ENCODE measurements around the gene RBM6. TPM values are rescaled to one million over a fixed set of nuclear protein-coding genes. Genes with fewer than 3 reads are reported as not detected.
"Not testable (repeated sequence)": the region's sequence is repeated elsewhere in the genome, so short reads cannot be mapped to it uniquely, and the experiment has no call there.

RBM6 gene
- total and polyA plus RNA-seq, 3 experiments from 2014 or later, result 53.2 to 75.8 (median 71.6) TPM

DNA sequence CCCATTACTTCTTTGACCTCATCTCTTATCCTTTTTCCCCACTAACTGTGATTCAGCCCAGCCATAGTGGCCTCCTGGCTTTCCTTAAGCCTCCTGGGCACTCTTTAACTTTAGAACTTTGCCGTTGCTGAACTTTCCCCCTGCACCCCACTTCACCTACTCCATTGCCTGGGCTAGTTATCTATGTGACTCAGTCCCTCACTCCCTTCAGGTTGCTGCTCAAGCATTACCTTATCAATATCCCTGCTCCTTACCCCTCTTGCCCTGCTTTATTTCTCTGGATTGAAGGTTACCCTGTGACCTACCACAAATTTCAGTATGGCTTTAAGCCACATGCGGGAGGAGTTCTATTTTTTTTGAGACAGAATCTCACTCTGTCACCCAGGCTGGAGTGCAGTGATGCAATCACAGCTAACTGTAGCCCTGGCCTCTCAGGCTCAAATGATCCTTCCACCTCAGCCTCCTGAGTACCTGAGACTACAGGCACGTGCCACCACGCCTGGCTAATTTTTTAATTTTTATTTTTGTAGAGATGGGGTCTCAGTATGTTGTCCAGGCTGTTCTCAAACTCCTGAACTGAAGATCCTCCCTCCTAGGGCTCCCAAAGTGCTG lies 13.7 kb upstream of the RBM6 start:
- Mint-ChIP-seq H3K4me3 (peak overlapping the region in 1 of 7 donors; percentile 5), H3K36me3 (peaks cover 0 to 14% (median 3%) of the 10 kb centered on the region in 3 donors), H3K4me1 (peaks cover 22 to 43% (median 25%) of the 10 kb centered on the region in 3 donors), H3K9me3 (no peaks in the 10 kb centered on the region), H3K27ac (peak overlapping the region in 4 of 8 donors; percentile 52 to 90 (median 76)), H3K27me3 (no peaks in the 10 kb centered on the region)
- ChIA-PET POLR2A (no interaction called here), CTCF (interaction anchor here (1.4 to 1.7 kb wide), 2 partner anchors 20 to 22 kb away, joined by 3 read pairs; no protein-coding TSS in a partner anchor)
- Histone ChIP-seq H3K9me3 (ENCODE audit: low read length) (no peaks in the 10 kb centered on the region), H3K36me3 (ENCODE audit: insufficient read depth, low read length) (no peaks in the 10 kb centered on the region), H3K27me3 (ENCODE audit: insufficient read depth, low read length, poor library complexity, severe bottlenecking) (no peaks in the 10 kb centered on the region), H3K4me3 (ENCODE audit: low read length) (no peak overlapping the region), H3K27ac (ENCODE audit: low read depth, low read length) (no peak overlapping the region), H3K4me1 (ENCODE audit: insufficient read depth, low read length) (peaks cover 22% of the 10 kb centered on the region)
- DNase-seq, result no peak

DNA sequence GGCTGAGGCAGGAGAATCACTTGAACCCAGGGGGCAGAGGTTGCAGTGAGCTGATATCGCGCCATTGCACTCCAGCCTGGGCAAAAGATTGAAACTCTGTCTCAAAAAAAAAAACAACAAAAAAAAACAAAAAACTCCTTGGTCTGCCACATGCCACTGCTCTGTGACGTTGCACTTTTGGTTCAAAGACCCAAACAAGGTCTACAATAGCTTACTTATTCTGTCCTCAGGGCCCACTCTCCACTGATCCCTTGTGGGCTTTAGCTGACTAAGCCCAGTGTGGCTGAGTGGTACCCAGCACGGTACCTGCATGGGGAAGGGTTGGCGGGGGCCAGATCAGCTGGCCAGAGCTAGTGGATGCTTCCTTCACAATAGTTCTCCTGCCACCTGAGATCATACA lies 12.2 kb upstream of the RBM6 start:
- CTCF ChIA-PET, result interaction anchor here (1.2 to 1.7 kb wide), 2 partner anchors 11 to 23 kb away, joined by 3 read pairs; no protein-coding TSS in a partner anchor
- POLR2A ChIA-PET, result no interaction called here

DNA sequence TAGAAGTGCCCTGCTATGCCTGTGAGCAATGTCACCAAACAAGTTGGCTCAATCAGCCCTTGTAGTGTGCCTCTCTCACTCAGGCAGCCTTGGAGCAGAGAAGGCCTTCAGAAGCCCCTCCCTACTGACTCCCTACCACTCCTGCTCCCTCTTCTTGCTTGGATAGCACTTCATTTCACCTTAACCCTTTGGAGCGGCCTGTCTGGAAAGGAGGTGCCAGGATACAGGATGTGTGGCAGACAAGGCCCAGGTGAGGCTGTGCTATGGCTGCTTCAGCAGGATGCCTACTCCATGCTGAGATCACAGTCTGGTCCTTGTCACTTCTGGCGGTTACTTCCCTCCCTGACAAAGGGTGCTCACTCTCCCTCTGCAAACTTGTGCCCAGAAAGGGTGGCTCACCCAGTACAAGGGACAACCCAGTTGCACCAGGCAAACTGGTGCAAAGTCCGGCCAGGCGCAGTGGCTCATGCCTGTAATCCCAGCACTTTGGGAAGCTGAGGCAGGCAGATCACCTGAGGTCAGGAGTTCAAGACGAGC lies 11.4 kb upstream of the RBM6 start:
- Mint-ChIP-seq H3K27ac (peak overlapping the region; percentile 41 to 96 (median 84)), H3K4me1 (peaks cover 22 to 43% (median 25%) of the 10 kb centered on the region in 3 donors)

More for the DNA sequence above, 12.2 kb upstream of the RBM6 start:
- H3K36me3 Mint-ChIP-seq, result peaks cover 0 to 14% (median 3%) of the 10 kb centered on the region in 3 donors
- H3K4me3 Mint-ChIP-seq, result peak overlapping the region in 4 of 7 donors; percentile 16 to 88 (median 81)
- Histone ChIP-seq H3K4me3 (ENCODE audit: low read length) (no peak overlapping the region), H3K27me3 (ENCODE audit: insufficient read depth, low read length, poor library complexity, severe bottlenecking) (no peaks in the 10 kb centered on the region), H3K4me1 (ENCODE audit: insufficient read depth, low read length) (peaks cover 22% of the 10 kb centered on the region), H3K27ac (ENCODE audit: low read depth, low read length) (no peak overlapping the region), H3K36me3 (ENCODE audit: insufficient read depth, low read length) (no peaks in the 10 kb centered on the region), H3K9me3 (ENCODE audit: low read length) (no peaks in the 10 kb centered on the region)
- peak overlapping the region in 1 of 8 donors; percentile 50 for H3K27ac Mint-ChIP-seq
- H3K27me3 Mint-ChIP-seq, result no peaks in the 10 kb centered on the region
- H3K4me1 Mint-ChIP-seq, result peaks cover 22 to 43% (median 25%) of the 10 kb centered on the region in 3 donors
- no peaks in the 10 kb centered on the region for H3K9me3 Mint-ChIP-seq
- no peak for DNase-seq

DNA sequence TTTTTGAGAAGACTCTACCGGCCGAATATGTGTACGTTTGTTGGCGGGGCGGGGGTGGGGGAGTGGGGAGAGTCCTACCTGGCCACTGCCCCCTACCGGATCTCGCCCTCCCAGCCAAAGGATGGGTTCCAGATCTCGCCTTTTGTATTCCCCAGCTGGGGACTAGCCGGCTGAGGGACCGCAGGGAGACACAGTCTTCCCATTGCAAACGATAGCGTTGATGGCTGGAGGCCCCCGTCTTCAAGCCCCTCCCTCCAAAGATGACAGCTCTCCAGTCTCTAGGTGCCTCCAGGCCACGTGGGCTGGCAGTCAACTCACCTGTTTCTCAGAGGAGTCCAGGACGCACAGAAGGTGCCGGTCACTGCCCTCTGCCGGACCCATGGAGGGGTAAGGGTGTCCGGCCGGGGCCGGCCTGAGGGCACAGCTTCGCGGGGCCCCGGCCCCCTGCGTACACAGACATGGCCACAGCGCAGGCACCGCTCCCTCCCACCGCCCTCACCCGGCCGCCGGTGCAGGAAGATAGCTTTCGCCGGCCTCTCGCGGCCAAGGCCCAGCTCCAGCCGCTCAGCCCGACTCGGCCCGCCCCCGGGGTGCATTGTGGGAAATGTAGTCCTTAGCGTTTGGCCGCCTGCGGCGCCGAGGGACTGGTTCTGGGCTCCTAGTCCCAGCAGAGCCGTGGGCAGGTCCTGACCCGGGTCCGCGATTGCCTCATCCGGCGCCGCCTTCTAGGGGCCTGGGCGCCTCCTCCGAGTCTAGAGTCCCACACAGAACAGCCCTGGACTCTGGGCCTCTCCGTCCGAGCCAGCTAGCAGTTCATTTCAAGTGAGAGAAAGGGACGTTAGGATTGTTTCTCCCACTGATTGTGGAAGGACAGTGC lies 10.4 kb upstream of the RBM6 start, which contains the start of gene MON1A:
TSS of gene MON1A (minus strand) at position 521 of the 877 bp plus-strand sequence. CDS start 16,465 bp downstream, outside the sequence.
- POLR2A ChIA-PET, result interaction anchor here (0.5 to 2.0 kb wide), 4 partner anchors 10 to 175 kb away, joined by 3 to 19 read pairs (median 4); partner anchors contain the start of genes INKA1 and RBM6
- Histone ChIP-seq H3K36me3 (ENCODE audit: insufficient read depth, low read length) (no peaks in the 10 kb centered on the region), H3K27ac (ENCODE audit: low read depth, low read length) (peak within 1 kb of the TSS; percentile 76), H3K27me3 (ENCODE audit: insufficient read depth, low read length, poor library complexity, severe bottlenecking) (no peaks in the 10 kb centered on the region), H3K4me3 (ENCODE audit: low read length) (peak within 1 kb of the TSS; percentile 97), H3K4me1 (ENCODE audit: insufficient read depth, low read length) (peaks cover 22% of the 10 kb centered on the region), H3K9me3 (ENCODE audit: low read length) (no peaks in the 10 kb centered on the region)
- CTCF ChIA-PET, result interaction anchor here (0.7 to 1.3 kb wide), 3 partner anchors 10 to 127 kb away, joined by 3 to 11 read pairs (median 3); partner anchors contain the start of gene RBM6
- no peaks in the 10 kb centered on the region for H3K27me3 Mint-ChIP-seq
- H3K4me1 Mint-ChIP-seq, result peaks cover 22 to 42% (median 25%) of the 10 kb centered on the region in 3 donors
- H3K36me3 Mint-ChIP-seq, result peaks cover 0 to 7% (median 3%) of the 10 kb centered on the region in 3 donors
- peak; percentile 77 to 89 (median 80) for DNase-seq
- peak within 1 kb of the TSS; percentile 84 to 96 (median 90) for H3K27ac Mint-ChIP-seq
- H3K9me3 Mint-ChIP-seq, result no peaks in the 10 kb centered on the region
- peak within 1 kb of the TSS; percentile 80 to 92 (median 84) for H3K4me3 Mint-ChIP-seq

More for the DNA sequence above, 11.4 kb upstream of the RBM6 start:
- H3K9me3 Mint-ChIP-seq, result no peaks in the 10 kb centered on the region
- peak overlapping the region; percentile 80 to 92 (median 84) for H3K4me3 Mint-ChIP-seq
- H3K4me1 ChIP-seq (ENCODE audit: insufficient read depth, low read length), result peaks cover 22% of the 10 kb centered on the region
- CTCF ChIA-PET, result interaction anchor here (0.7 to 1.2 kb wide), 2 partner anchors 15 to 126 kb away, joined by 3 read pairs; no protein-coding TSS in a partner anchor
- H3K27ac ChIP-seq (ENCODE audit: low read depth, low read length), result no peak overlapping the region
- H3K4me3 ChIP-seq (ENCODE audit: low read length), result no peak overlapping the region
- no peaks in the 10 kb centered on the region for H3K27me3 Mint-ChIP-seq
- POLR2A ChIA-PET, result interaction anchor here (2.0 kb wide), 1 partner anchor 11 kb away, joined by 19 read pairs; the partner anchor contains the start of gene RBM6
- H3K36me3 ChIP-seq (ENCODE audit: insufficient read depth, low read length), result no peaks in the 10 kb centered on the region
- H3K27me3 ChIP-seq (ENCODE audit: insufficient read depth, low read length, poor library complexity, severe bottlenecking), result no peaks in the 10 kb centered on the region
- DNase-seq, result no peak
- H3K9me3 ChIP-seq (ENCODE audit: low read length), result no peaks in the 10 kb centered on the region
- H3K36me3 Mint-ChIP-seq, result peaks cover 0 to 14% (median 3%) of the 10 kb centered on the region in 3 donors

DNA sequence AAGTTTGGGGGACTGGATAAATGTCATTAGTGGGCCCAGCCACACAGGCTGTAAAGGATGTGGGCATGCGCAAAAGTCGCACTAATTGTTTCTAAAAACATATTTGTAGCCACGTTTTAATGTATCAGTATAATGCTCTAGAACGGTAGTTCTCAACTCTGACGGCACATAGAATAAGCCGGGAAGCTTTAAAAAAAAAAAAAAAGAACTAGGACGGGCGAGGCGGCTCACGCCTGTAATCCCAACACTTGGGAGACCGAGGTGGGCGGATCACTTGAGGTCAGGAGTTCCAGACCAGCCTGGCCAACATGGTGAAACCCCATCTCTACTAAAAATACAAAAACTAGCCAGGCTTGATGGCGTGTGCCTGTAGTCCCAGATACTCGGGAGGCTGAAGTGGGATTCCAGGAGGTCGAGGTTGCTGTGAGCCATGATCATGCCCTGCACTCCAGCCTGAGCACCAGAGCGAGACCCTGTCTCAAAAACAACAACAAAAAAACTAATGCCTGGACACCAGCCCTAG lies 9.7 kb upstream of the RBM6 start:
- H3K27ac ChIP-seq (ENCODE audit: low read depth, low read length), result peak overlapping the region; percentile 76
- Mint-ChIP-seq H3K4me1 (peaks cover 22 to 39% (median 25%) of the 10 kb centered on the region in 3 donors), H3K9me3 (no peaks in the 10 kb centered on the region), H3K36me3 (peaks cover 0 to 3% (median 3%) of the 10 kb centered on the region in 3 donors), H3K4me3 (peak overlapping the region; percentile 80 to 92 (median 84)), H3K27me3 (no peaks in the 10 kb centered on the region), H3K27ac (peak overlapping the region; percentile 84 to 96 (median 90))
- no peak for DNase-seq
- ChIA-PET CTCF (interaction anchor here (1.2 to 1.3 kb wide), 2 partner anchors 9 to 13 kb away, joined by 3 to 11 read pairs; partner anchors contain the start of gene RBM6), POLR2A (interaction anchor here (0.5 to 2.0 kb wide), 3 partner anchors 10 to 127 kb away, joined by 3 to 19 read pairs (median 5); partner anchors contain the start of genes INKA1 and RBM6)
- H3K36me3 ChIP-seq (ENCODE audit: insufficient read depth, low read length), result no peaks in the 10 kb centered on the region
- peak overlapping the region; percentile 97 for H3K4me3 ChIP-seq (ENCODE audit: low read length)
- peaks cover 22% of the 10 kb centered on the region for H3K4me1 ChIP-seq (ENCODE audit: insufficient read depth, low read length)
- H3K27me3 ChIP-seq (ENCODE audit: insufficient read depth, low read length, poor library complexity, severe bottlenecking), result no peaks in the 10 kb centered on the region
- no peaks in the 10 kb centered on the region for H3K9me3 ChIP-seq (ENCODE audit: low read length)

DNA sequence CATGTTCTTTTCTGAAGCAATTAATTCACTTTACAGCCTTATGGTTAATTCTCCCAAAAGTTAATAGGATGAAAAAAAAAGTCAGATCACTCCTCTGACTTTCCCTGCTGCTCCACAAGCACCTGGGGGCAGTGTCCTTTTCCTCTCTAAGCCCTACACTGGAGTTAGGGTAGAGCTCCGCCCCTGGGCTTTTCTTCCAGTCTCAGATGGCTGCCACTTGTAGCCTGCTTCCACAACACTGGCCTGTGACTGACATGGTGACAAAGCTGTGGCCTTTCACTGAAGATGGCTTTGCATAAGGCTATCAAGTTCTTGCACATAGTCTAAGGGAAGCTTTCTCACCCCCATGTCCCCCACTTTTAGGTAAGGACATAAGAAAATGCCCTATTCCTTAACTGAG lies 9.0 kb upstream of the RBM6 start:
- H3K27me3 ChIP-seq (ENCODE audit: insufficient read depth, low read length, poor library complexity, severe bottlenecking), result no peaks in the 10 kb centered on the region
- peaks cover 21 to 36% (median 24%) of the 10 kb centered on the region in 3 donors for H3K4me1 Mint-ChIP-seq
- H3K4me3 ChIP-seq (ENCODE audit: low read length), result no peak overlapping the region
- peaks cover 22% of the 10 kb centered on the region for H3K4me1 ChIP-seq (ENCODE audit: insufficient read depth, low read length)
- peak overlapping the region; percentile 6 to 87 (median 24) for H3K27ac Mint-ChIP-seq
- no peaks in the 10 kb centered on the region for H3K27me3 Mint-ChIP-seq
- no peak for DNase-seq
- peak overlapping the region in 6 of 7 donors; percentile 29 to 69 (median 52) for H3K4me3 Mint-ChIP-seq
- peak overlapping the region; percentile 76 for H3K27ac ChIP-seq (ENCODE audit: low read depth, low read length)
- CTCF ChIA-PET, result interaction anchor here (1.0 to 1.1 kb wide), 2 partner anchors 9 to 129 kb away, joined by 3 read pairs; partner anchors contain the start of gene RBM6
- H3K36me3 Mint-ChIP-seq, result peaks cover 0 to 3% (median 1%) of the 10 kb centered on the region in 3 donors
- H3K9me3 Mint-ChIP-seq, result no peaks in the 10 kb centered on the region
- POLR2A ChIA-PET, result interaction anchor here (2.0 kb wide), 1 partner anchor 9 kb away, joined by 19 read pairs; the partner anchor contains the start of gene RBM6
- no peaks in the 10 kb centered on the region for H3K9me3 ChIP-seq (ENCODE audit: low read length)
- no peaks in the 10 kb centered on the region for H3K36me3 ChIP-seq (ENCODE audit: insufficient read depth, low read length)

DNA sequence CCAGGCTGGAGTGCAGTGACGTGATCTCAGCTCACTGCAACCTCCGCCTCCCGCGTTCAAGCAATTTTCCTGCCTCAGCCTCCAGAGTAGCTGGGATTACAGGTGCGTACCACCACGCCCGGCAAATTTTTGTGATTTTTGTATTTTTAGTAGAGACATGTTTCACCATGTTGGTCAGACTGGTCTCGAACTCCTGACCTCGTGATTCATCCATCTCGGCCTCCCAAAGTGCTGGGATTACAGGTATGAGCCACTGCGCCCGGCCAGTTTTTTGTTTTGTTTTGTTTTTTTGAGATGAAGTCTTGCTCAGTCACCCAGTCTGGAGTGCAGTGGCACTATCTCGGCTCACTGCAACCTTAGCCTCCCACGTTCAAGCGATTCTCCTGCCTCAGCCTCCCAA lies 7.7 kb upstream of the RBM6 start:
- H3K4me3 Mint-ChIP-seq; H3K9me3 Mint-ChIP-seq; H3K36me3 Mint-ChIP-seq; CTCF ChIA-PET; H3K4me3 ChIP-seq (ENCODE audit: low read length); H3K27me3 Mint-ChIP-seq; DNase-seq; H3K9me3 ChIP-seq (ENCODE audit: low read length); H3K27ac ChIP-seq (ENCODE audit: low read depth, low read length); POLR2A ChIA-PET; H3K27me3 ChIP-seq (ENCODE audit: insufficient read depth, low read length, poor library complexity, severe bottlenecking); H3K36me3 ChIP-seq (ENCODE audit: insufficient read depth, low read length): not testable (repeated sequence)
- Mint-ChIP-seq H3K4me1 (peaks cover 17 to 28% (median 18%) of the 10 kb centered on the region in 3 donors), H3K27ac (peak overlapping the region in 1 of 8 donors; percentile 38)
- peaks cover 22% of the 10 kb centered on the region for H3K4me1 ChIP-seq (ENCODE audit: insufficient read depth, low read length)
